Stimulated activated naive CD4-positive, alpha-beta T cell (primary cell): Measurements from ENCODE around the gene TBCC.

Source experiments
- DNase-seq, 6 experiments: peaks; one replicate each; lab custom pipeline; 2025; lab: John Stamatoyannopoulos, UW

Gene TBCC

GRCh38 chr6:42745640-42746462, at the start of gene TBCC:
TBCC (minus strand) TSS chr6:42746103; CDS start chr6:42746073, 30 bp downstream.
- peak; percentile 86 to 98 (median 96) for DNase-seq

DNA sequence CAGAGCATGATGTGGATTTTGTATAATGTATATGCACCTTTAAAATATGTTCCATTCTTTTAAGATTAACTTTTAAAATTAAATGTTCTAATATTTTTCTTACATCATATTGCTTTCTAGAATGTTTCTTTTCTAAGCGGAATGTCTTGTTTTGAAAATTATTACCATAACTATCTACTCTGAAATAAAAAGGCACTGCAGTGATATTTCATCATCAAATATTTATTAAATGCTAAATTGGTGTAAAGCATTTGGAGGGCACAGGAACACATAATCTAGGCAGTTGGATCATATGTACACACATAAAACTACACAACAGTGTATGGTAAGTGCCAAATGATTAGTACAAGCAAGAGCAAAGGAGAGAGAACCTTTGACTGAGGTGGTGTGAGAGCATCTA, 49.7 kb upstream of the TBCC start:
- DNase-seq: no peak

DNA sequence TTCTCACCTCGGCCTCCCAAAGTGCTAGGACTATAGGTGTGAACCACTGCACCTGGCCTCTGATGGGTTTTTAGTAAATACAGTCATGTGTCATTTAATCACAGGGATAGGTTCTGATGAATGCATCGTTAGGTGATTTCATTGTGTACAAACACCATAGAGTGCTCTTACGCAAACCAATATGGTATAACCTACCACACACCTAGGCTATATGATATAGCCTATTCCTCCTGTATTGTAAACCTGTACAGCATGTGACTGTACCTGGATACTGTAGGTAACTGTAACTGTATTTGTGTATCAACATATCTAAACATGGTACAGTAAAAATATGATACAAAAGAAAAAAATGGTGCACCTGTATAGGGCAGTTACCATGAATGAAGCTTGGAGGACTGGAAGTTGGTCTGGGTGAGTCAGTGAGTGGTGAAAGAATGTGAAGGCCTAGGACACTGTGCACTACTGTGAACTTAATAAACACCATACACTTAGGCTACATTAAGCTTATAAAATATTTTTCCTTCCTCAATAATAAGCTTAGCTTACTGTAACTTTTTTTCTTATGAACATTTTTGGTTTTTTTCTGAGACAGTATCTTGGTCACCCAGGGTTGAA, 45.9 kb upstream of the TBCC start:
- DNase-seq: no peak

- DNase-seq: peak in 1 of 6 experiments; percentile 12
Observed at GRCh38 chr6:42790549-42791181, 44.8 kb upstream of the TBCC start.

- DNase-seq: peak in 1 of 6 experiments; percentile 18
Observed at GRCh38 chr6:42788671-42789070, 42.8 kb upstream of the TBCC start.

DNA sequence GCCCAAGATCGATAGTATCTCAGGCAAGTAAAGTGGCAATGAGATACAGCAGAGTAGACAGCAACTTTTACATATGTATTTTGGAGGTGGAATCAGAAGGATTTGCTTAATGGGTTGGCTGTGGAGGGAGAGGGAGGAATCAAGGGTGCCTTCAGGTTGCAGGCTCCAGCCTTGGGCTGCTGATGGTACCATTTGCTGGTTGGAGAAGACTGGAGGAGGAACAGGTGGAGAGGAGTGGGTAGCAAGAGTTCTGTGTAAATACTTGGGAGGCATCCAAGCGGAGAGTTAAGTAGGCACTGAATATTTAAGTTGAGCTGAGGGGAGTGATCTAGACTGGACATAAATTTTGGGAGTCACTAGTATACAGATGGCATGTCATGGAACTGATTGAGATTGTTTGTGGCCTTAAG, 41.2 kb upstream of the TBCC start:
- DNase-seq: no peak

- no peak for DNase-seq
Observed at GRCh38 chr6:42786525-42786985, 40.7 kb upstream of the TBCC start.

DNA sequence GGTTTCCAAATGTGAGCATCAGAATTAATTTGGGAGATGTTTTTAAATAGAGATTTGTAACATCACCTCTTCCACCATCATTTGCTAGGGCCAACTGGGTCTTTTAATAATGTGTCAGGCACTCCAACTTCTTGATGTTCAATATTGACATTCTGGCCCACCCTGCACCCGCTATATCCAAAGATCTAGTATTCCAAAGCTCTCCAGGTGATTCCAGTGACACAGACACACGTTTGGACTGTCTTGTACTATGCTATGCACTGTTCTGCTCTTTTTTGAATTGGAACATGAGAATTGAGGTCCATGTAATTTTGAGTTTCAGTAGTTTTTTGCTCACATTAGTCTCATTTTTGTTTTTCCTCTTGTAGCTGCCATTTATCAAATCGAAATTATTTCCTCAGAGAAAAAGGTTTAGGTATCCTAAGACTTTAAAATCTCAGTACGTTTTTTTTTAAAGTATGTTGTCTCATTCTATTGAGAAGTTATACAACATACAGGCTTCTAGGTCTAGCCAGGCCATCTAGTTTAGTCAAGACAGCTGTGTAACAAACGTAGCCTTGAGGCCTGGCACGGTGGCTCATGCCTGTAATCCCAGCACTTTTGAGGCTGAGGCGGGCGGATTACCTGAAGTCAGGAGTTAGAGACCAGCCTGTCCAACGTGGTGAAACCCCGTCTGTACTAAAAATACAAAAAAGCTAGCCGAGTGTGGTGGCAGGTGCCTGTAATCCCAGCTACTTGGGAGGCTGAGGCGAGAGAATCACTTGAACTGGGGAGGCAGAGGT, 39.0 kb upstream of the TBCC start:
- DNase-seq: peak in 2 of 6 experiments; percentile 26 to 54

DNA sequence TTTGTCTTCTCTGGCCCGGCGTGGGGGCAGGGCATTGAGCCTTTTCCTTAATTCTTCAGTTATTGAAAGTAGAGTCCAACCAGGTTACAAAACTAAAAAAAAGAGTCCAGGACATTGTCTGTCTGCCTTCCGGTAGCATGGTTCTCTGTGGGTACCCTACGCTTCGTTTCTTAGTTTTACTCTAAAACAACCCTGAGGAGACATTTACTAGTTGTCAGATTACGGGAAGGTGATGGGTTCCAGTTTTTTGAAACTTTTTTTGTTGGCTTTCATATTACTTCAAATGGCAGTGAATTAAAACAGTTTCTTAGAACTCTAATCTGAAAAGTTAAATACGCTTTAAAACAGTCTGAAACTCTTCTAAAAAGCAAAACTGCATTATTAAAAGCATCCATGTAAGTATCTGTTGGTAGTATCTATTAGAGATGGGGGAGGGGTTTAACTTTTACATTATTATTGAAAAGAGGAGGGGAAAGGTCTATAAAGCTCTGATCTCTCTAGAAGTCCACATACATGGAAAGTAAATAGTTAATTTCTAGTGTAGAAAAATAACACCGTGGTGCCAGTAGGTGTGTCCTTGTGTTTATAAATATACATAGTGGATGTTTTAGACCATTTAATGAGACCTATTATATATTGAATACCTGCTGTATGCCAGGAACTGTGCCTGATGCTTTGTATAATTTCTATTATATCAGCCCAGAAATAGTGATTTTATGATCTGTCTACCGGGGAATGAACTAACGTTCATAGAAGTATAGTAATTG, 38.2 kb upstream of the TBCC start:
- peak in 2 of 6 experiments; percentile 60 to 74 for DNase-seq

DNA sequence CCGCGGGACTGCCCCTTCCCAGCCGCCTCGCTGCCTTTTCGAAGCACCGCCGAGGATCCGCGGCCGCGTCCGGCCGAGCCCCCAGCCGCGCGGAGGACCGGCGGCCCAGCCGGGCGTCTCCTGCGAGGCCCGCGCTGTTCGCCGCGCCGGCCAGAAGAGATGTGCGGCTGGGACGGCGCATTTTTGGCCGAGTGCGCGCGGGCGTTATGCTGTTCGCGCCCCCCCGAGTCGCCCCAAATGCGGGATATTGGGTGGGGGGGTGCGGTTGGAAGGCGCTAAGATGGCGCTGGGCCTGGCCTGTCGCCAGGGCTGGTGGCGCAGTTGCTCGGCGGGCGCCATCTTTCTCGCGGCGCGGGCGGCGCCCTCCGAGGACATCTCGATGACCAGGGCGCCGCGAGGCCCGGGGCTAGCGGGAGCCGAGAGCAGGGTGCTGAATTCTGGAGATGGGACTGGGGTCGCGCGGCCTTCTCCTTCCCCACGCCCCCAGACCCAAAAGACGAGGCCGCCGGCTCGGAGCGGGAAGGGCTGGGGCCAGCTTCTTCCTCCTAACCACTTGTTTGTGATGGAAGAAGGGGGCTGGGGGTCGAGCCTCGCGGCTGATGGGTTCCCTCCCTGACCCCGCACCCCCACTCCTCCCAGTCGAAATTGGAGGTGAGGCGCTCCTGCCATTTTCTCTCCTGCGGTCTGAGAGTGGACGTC, 37.4 kb upstream of the TBCC start:
- peak; percentile 68 to 96 (median 79) for DNase-seq

GRCh38 chr6:42782689-42783176, 36.8 kb upstream of the TBCC start:
- DNase-seq: peak; percentile 75 to 94 (median 84)

DNA sequence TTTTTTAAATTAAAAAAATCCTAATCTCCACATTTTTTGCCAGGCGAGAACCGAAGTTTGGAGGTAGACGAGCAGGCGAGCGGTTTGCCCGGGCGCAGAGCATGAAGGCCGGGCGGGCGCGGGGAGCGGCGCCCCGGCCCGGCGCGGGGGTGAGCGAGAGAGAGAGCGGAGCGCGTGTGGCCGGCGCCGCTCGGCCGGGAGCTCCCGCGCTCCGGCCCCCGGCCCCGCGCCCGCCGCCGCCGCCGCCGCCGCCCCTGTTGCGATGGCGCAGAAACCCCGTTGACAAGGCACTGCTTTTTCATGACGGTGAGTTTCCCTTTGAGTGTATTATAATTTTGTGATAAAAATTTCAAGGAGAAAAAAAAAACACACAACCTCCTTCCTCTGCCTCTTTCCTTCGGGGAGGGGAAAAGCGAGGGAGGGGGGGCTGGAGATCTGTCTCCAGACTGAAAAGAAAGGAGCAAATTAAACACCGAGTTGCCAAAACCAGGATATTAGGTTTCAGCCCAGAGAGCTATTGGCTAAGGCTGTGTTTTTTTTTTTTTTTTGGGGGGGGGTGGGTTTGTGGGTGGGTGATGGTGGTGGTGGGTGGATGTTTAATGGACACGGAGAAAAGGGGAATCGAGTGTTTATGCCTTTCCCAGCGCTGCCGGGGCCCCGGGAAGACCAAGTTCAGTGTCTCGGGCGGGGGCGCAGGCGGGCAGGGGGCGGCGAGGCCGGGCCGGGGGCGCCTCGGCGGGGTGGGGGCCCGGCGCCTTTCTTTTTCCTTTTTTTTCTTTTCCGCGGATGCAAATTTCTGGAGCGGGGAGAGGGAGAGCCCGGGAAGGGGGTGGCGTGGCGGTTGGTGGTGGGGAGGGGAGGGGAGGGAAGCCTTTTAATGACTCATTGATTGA, 36.1 kb upstream of the TBCC start, which contains the start of gene BICRAL:
Gene BICRAL, plus strand, starts transcription at position 257 of the 893 bp plus-strand sequence. CDS start 39,971 bp downstream, outside the sequence.
- DNase-seq: peak; percentile 55 to 82 (median 70)

DNA sequence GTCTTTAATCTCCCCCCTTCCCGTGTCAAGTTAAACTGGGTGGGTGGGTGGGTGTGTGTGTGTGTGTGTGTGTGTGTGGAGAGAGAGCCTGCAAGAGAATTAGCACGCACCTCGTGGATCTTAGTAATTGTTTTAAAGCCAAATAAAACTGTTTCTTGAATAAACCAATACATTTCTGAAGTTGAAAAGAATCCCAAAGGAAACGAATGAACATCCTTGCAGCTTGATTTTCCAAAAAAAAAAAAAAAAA, 35.6 kb upstream of the TBCC start:
- DNase-seq: peak in 2 of 6 experiments; percentile 51 to 56

- no peak for DNase-seq
Observed at GRCh38 chr6:42779521-42779920, 33.6 kb upstream of the TBCC start.

GRCh38 chr6:42778122-42778521, 32.2 kb upstream of the TBCC start:
- no peak for DNase-seq

DNA sequence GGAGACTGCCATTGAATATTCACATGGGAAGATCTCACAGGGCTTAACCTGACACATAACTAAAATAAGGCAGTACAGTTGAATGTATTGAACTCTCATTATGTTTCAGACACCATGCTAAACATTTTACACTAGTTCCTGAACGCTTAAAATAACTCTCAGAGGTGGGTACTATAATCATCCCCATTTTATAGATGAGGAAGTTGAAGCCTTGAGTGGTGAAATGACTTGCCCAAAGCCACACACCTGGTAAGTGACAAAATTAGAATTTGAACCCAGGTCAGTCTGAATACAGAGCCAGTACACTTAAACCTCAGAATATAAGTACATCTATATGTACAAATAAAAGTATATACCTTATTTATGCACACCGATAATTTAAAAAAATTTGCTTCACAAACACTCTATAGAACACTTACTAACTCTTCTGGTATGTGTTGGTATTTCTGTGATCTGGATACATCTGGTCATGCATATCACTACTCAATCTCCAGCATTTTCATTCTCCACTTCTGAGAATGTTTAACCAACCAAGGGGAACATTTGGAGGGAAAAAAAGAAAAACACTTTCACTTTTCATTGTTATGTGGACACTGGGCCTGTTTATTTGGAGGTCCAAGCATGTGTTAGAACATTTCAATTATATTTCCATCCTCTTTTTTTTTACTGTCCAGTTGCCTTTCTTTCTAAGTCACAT, 31.4 kb upstream of the TBCC start:
- DNase-seq: no peak

DNA sequence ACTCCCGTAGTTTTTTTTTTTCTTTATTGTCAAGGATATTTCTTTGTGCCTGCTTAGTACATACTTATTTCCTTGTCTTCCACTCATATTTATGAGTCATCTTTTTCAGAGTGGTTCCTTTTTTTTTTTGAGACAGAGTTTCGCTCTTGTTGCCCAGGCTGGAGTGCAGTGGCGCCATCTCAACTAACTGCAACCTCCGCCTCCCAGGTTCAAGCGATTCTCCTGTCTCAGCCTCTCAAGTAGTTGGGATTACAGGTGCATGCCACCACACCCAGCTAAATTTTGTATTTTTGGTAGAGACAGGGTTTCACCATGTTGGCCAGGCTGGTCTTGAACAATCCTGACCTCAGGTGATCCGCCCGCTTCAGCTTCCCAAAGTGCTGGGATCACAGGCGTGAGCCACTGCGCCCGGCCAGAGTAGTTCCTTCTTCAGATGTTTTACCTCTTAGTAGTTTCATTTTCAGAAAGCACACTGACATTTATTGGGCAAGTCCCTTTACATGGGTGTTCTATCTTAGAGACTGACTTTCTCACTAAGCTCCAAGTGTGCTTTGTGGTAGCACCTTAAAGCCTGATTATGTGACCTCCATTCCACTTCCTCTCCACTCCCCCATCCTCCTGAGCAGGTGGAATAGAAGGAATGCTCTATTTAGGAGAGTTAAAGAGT, 29.1 kb upstream of the TBCC start:
- peak in 5 of 6 experiments; percentile 17 to 62 (median 49) for DNase-seq

DNA sequence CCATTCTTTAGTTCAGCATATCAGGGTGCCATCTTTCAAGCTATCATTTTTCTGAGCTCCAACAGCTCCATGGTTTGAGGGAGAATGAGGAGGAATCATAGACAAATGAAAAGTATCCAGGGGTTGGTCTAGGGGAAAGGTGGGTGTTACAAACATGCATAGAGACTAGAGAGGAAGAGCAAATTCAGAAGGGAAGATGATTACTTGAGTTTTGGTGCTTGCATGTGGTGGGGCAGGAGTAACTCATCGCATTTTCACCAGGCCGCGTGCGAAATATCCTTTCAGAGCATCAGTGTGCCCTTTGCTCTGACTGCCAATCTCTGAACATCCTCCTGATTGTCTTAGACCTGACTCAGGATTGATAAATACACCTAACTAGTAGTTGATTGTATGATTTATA, 28.3 kb upstream of the TBCC start:
- DNase-seq: peak in 4 of 6 experiments; percentile 10 to 47 (median 28)
